HCT116 (cell line): Measurements from ENCODE around the gene PLGRKT.
"Not testable (repeated sequence)": the region's sequence is repeated elsewhere in the genome, so short reads cannot be mapped to it uniquely, and the experiment has no call there.

Experiments used
- EGR1 ChIP-seq: IDR thresholded peaks from 2 replicates; pipeline ENCODE4 v1.6.1; 2012; ENCODE audit warnings: low read depth
- SRF ChIP-seq: IDR thresholded peaks from 2 replicates; pipeline ENCODE4 v1.6.1; 2012; ENCODE audit warnings: low read depth
- ZNF274 ChIP-seq: fragments of 200-500 bp; sonication (Bioruptor generic); IDR thresholded peaks from 2 replicates; pipeline ENCODE4 v1.6.1; 2014; ENCODE audit warnings: mild to moderate bottlenecking, low read depth, low read length, inconsistent platforms
- TF ChIP-seq, protein P1 (sequence below), 3 experiments: fragments of 200-600 bp in 1 of 3; sonication (generic) in 1 of 3; IDR thresholded peaks in 2 of 3; conservative IDR thresholded peaks in 1 of 3; 2 replicates each; pipeline ENCODE4 v1.5.1; 2012 to 2017; ENCODE audit warnings: low read depth in 2 of 3, low read length in 2 of 3, antibody characterized with exemption in 1 of 3, borderline replicate concordance in 1 of 3, control low read depth in 1 of 3, mild to moderate bottlenecking in 1 of 3, mixed read lengths in 1 of 3, mixed run types in 1 of 3, moderate library complexity in 1 of 3; ENCODE audit not compliant: insufficient read depth in 1 of 3
- TF ChIP-seq, protein P2 (sequence below): IDR thresholded peaks from 2 replicates; pipeline ENCODE4 v1.6.1; 2012; ENCODE audit warnings: low read depth
- TF ChIP-seq, protein P3 (sequence below): IDR thresholded peaks from 2 replicates; pipeline ENCODE4 v1.6.1; 2012

DNA sequence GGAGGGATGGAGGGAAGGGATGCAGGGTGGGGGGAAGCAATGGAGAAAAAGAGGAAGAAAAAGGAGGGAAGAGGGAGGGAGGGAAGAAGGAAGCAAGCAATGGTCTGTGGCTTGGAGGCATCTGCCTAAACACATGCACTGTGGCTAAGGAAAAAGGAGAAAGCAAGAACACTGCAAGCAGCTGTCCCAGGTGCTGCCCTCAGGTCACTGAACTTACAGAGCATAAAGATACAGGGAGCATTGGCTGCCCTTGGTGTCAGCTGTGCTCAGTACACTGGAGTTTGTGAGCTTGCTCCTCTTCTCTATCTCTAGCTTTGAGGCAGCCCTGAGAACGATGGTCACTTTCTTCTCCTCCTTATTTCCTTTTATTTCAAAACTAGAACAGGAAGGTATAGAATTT lies 116.1 kb downstream of the PLGRKT start:
- TF ChIP-seq SRF, EGR1, ZNF274: not testable (repeated sequence)
- TF ChIP-seq, protein P1, sequence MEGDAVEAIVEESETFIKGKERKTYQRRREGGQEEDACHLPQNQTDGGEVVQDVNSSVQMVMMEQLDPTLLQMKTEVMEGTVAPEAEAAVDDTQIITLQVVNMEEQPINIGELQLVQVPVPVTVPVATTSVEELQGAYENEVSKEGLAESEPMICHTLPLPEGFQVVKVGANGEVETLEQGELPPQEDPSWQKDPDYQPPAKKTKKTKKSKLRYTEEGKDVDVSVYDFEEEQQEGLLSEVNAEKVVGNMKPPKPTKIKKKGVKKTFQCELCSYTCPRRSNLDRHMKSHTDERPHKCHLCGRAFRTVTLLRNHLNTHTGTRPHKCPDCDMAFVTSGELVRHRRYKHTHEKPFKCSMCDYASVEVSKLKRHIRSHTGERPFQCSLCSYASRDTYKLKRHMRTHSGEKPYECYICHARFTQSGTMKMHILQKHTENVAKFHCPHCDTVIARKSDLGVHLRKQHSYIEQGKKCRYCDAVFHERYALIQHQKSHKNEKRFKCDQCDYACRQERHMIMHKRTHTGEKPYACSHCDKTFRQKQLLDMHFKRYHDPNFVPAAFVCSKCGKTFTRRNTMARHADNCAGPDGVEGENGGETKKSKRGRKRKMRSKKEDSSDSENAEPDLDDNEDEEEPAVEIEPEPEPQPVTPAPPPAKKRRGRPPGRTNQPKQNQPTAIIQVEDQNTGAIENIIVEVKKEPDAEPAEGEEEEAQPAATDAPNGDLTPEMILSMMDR (IDR thresholded peaks at IDR 0.05 in 2 of 3, conservative IDR thresholded peaks at IDR 0.05 in 1 of 3; ENCODE audit: borderline replicate concordance in 1 of 3, insufficient read depth in 1 of 3, low read depth in 2 of 3, low read length in 2 of 3): not testable (repeated sequence)
- TF ChIP-seq, protein P2, sequence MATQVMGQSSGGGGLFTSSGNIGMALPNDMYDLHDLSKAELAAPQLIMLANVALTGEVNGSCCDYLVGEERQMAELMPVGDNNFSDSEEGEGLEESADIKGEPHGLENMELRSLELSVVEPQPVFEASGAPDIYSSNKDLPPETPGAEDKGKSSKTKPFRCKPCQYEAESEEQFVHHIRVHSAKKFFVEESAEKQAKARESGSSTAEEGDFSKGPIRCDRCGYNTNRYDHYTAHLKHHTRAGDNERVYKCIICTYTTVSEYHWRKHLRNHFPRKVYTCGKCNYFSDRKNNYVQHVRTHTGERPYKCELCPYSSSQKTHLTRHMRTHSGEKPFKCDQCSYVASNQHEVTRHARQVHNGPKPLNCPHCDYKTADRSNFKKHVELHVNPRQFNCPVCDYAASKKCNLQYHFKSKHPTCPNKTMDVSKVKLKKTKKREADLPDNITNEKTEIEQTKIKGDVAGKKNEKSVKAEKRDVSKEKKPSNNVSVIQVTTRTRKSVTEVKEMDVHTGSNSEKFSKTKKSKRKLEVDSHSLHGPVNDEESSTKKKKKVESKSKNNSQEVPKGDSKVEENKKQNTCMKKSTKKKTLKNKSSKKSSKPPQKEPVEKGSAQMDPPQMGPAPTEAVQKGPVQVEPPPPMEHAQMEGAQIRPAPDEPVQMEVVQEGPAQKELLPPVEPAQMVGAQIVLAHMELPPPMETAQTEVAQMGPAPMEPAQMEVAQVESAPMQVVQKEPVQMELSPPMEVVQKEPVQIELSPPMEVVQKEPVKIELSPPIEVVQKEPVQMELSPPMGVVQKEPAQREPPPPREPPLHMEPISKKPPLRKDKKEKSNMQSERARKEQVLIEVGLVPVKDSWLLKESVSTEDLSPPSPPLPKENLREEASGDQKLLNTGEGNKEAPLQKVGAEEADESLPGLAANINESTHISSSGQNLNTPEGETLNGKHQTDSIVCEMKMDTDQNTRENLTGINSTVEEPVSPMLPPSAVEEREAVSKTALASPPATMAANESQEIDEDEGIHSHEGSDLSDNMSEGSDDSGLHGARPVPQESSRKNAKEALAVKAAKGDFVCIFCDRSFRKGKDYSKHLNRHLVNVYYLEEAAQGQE: peak; percentile 6; the same call in 1 of the 2 replicates
- TF ChIP-seq, protein P3, sequence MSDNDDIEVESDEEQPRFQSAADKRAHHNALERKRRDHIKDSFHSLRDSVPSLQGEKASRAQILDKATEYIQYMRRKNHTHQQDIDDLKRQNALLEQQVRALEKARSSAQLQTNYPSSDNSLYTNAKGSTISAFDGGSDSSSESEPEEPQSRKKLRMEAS: not testable (repeated sequence)
